ENCODE results near the gene REC8.
"Not testable (repeated sequence)": the region's sequence is repeated elsewhere in the genome, so short reads cannot be mapped to it uniquely, and the experiment has no call there.

The REC8 gene

DNA sequence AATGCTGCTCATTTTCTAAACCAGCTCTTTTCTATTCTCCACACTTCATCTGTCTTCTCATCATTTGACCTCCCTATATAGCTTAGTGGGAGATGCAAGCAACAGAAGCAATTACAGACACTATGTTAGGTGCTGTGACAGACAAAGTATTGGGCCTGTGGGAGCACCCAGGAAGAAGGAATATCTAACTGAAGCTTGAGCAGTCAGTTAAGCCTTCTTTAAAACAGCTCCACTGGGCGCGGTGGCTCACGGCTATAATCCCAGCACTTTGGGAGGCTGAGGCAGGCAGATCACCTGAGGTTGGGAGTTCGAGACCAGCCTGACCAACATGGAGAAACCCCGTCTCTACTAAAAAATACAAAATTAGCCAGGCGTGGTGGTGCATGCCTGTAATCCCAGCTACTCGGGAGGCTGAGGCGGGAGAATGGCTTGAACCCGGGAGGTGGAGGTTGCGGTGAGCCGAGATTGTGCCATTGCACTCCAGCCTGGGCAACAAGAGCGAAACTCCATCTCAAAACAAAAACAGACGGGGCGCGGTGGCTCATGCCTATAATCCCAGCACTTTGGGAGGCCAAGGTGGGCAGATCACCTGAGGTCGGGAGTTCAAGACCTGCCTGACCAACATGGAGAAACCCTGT lies 31.5 kb downstream of the REC8 start:
- H3K56ac ChIP-seq (ENCODE audit: low read length); H3K27me3 ChIP-seq (ENCODE audit: insufficient read depth, low read length, poor library complexity): not testable (repeated sequence)

GRCh38 chr14:24204163-24205146 lies 32.6 kb downstream of the REC8 start:
- Histone ChIP-seq H3K4me3 (ENCODE audit: low read length) (no peak overlapping the region), H3K36me3 (ENCODE audit: control insufficient read depth, insufficient read depth, low read length) (peaks cover 7% of the 10 kb centered on the region), H4K8ac (ENCODE audit: low read depth, low read length) (no peak overlapping the region)

More for the DNA sequence above, 31.5 kb downstream of the REC8 start:
- DNase-seq; H3K27ac ChIP-seq (ENCODE audit: low read depth, low read length); H3K4ac ChIP-seq (ENCODE audit: low read depth, low read length); H3K79me1 ChIP-seq (ENCODE audit: low read length); H3K4me3 ChIP-seq (ENCODE audit: low read length); H2BK15ac ChIP-seq (replicated peaks; ENCODE audit: low read depth); H2BK120ac ChIP-seq (ENCODE audit: low read depth, low read length); H3K18ac ChIP-seq (ENCODE audit: low read length); H3K36me3 ChIP-seq (ENCODE audit: control insufficient read depth, insufficient read depth, low read length); H3K4me2 ChIP-seq (ENCODE audit: low read length); H3K9ac ChIP-seq (ENCODE audit: low read length); H2BK5ac ChIP-seq (ENCODE audit: low read length); H3K23ac ChIP-seq (ENCODE audit: low read length); H3K4me1 ChIP-seq (ENCODE audit: control insufficient read depth, low read depth, low read length); H4K8ac ChIP-seq (ENCODE audit: low read depth, low read length); H3K79me2 ChIP-seq (ENCODE audit: control insufficient read depth, insufficient read depth, low read length); H2AK5ac ChIP-seq (ENCODE audit: low read length); H4K5ac ChIP-seq (ENCODE audit: low read length): not testable (repeated sequence)
- WGBS (ENCODE audit: extremely low coverage, insufficient coverage, low lambda C conversion rate): no CpG with 5 or more reads among the region's 16 CpGs

GRCh38 chr14:24206260-24207103 lies 34.6 kb downstream of the REC8 start:
- no peak overlapping the region for H2BK120ac ChIP-seq (ENCODE audit: low read depth, low read length)
- H3K56ac ChIP-seq (ENCODE audit: low read length): no peak overlapping the region
- H3K79me2 ChIP-seq (ENCODE audit: control insufficient read depth, insufficient read depth, low read length): no peaks in the 10 kb centered on the region
- H3K23ac ChIP-seq (ENCODE audit: low read length): no peak overlapping the region
- H3K4ac ChIP-seq (ENCODE audit: low read depth, low read length): no peak overlapping the region
- H3K79me1 ChIP-seq (ENCODE audit: low read length): no peaks in the 10 kb centered on the region
- H3K27me3 ChIP-seq (ENCODE audit: insufficient read depth, low read length, poor library complexity): no peaks in the 10 kb centered on the region
- H3K4me1 ChIP-seq (ENCODE audit: control insufficient read depth, low read depth, low read length): no peaks in the 10 kb centered on the region
- no peak overlapping the region for H4K8ac ChIP-seq (ENCODE audit: low read depth, low read length)
- peaks cover 11% of the 10 kb centered on the region for H3K36me3 ChIP-seq (ENCODE audit: control insufficient read depth, insufficient read depth, low read length)
- DNase-seq: no peak
- no CpG with 5 or more reads among the region's 11 CpGs for WGBS (ENCODE audit: extremely low coverage, insufficient coverage, low lambda C conversion rate)
- no peak overlapping the region for H2BK15ac ChIP-seq (replicated peaks; ENCODE audit: low read depth)
- H3K4me3 ChIP-seq (ENCODE audit: low read length): no peak overlapping the region
- no peak overlapping the region for H2AK5ac ChIP-seq (ENCODE audit: low read length)
- no peak overlapping the region for H3K27ac ChIP-seq (ENCODE audit: low read depth, low read length)
- H3K4me2 ChIP-seq (ENCODE audit: low read length): no peak overlapping the region
- H3K9ac ChIP-seq (ENCODE audit: low read length): no peak overlapping the region
- no peak overlapping the region for H3K18ac ChIP-seq (ENCODE audit: low read length)
- H2BK5ac ChIP-seq (ENCODE audit: low read length): no peak overlapping the region
- no peak overlapping the region for H4K5ac ChIP-seq (ENCODE audit: low read length)

More at GRCh38 chr14:24204163-24205146, 32.6 kb downstream of the REC8 start:
- Histone ChIP-seq H4K5ac (ENCODE audit: low read length) (no peak overlapping the region), H3K18ac (ENCODE audit: low read length) (no peak overlapping the region), H3K23ac (ENCODE audit: low read length) (no peak overlapping the region), H3K79me2 (ENCODE audit: control insufficient read depth, insufficient read depth, low read length) (no peaks in the 10 kb centered on the region), H3K9ac (ENCODE audit: low read length) (no peak overlapping the region), H2BK120ac (ENCODE audit: low read depth, low read length) (no peak overlapping the region), H3K27ac (ENCODE audit: low read depth, low read length) (no peak overlapping the region), H2AK5ac (ENCODE audit: low read length) (no peak overlapping the region), H3K79me1 (ENCODE audit: low read length) (no peaks in the 10 kb centered on the region), H2BK15ac (replicated peaks; ENCODE audit: low read depth) (no peak overlapping the region), H3K4ac (ENCODE audit: low read depth, low read length) (no peak overlapping the region), H3K56ac (ENCODE audit: low read length) (no peak overlapping the region), H3K4me2 (ENCODE audit: low read length) (no peak overlapping the region), H2BK5ac (ENCODE audit: low read length) (no peak overlapping the region), H3K4me1 (ENCODE audit: control insufficient read depth, low read depth, low read length) (no peaks in the 10 kb centered on the region), H3K27me3 (ENCODE audit: insufficient read depth, low read length, poor library complexity) (no peaks in the 10 kb centered on the region)
- WGBS (ENCODE audit: extremely low coverage, insufficient coverage, low lambda C conversion rate): 100% methylated on average over 1 of the region's 7 CpGs
- no peak for DNase-seq

- Histone ChIP-seq H4K5ac (ENCODE audit: low read length) (no peak overlapping the region), H3K36me3 (ENCODE audit: control insufficient read depth, insufficient read depth, low read length) (peaks cover 11% of the 10 kb centered on the region)
- no CpG with 5 or more reads among the region's 5 CpGs for WGBS (ENCODE audit: extremely low coverage, insufficient coverage, low lambda C conversion rate)
These were observed 35.2 kb downstream of the REC8 start for GRCh38 chr14:24207104-24207551.

DNA sequence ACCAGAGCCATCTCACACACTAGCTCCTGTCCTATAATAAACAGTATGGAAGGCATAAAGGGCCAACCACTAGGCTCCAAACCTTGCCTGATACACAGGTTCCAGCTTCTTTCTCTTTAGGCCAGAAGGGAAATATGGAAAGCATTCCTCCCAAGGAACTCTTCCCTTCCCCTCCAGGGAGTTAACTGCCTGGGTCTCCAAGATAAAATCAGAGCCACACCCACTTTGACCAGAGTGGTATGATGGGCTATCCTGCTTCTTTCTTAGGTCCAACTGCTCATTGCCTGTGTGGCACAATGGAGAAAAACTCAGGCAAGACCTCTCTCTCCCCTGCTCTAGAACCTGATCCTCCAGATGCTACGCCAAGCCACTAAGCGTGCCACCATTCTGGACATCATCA lies 35.7 kb downstream of the REC8 start:
- Histone ChIP-seq H3K23ac (ENCODE audit: low read length) (no peak overlapping the region), H3K27ac (ENCODE audit: low read depth, low read length) (no peak overlapping the region), H2BK120ac (ENCODE audit: low read depth, low read length) (no peak overlapping the region), H3K36me3 (ENCODE audit: control insufficient read depth, insufficient read depth, low read length) (peaks cover 11% of the 10 kb centered on the region), H4K8ac (ENCODE audit: low read depth, low read length) (no peak overlapping the region), H2BK5ac (ENCODE audit: low read length) (no peak overlapping the region), H3K4me2 (ENCODE audit: low read length) (no peak overlapping the region), H2BK15ac (replicated peaks; ENCODE audit: low read depth) (no peak overlapping the region), H3K56ac (ENCODE audit: low read length) (no peak overlapping the region), H3K79me1 (ENCODE audit: low read length) (no peaks in the 10 kb centered on the region), H3K27me3 (ENCODE audit: insufficient read depth, low read length, poor library complexity) (no peaks in the 10 kb centered on the region), H4K5ac (ENCODE audit: low read length) (no peak overlapping the region), H3K4me1 (ENCODE audit: control insufficient read depth, low read depth, low read length) (no peaks in the 10 kb centered on the region), H3K4me3 (ENCODE audit: low read length) (no peak overlapping the region), H3K9ac (ENCODE audit: low read length) (no peak overlapping the region), H3K18ac (ENCODE audit: low read length) (no peak overlapping the region), H3K4ac (ENCODE audit: low read depth, low read length) (no peak overlapping the region), H3K79me2 (ENCODE audit: control insufficient read depth, insufficient read depth, low read length) (no peaks in the 10 kb centered on the region), H2AK5ac (ENCODE audit: low read length) (no peak overlapping the region)
- no peak for DNase-seq
- no CpG with 5 or more reads among the region's 2 CpGs for WGBS (ENCODE audit: extremely low coverage, insufficient coverage, low lambda C conversion rate)

More at GRCh38 chr14:24207104-24207551, 35.2 kb downstream of the REC8 start:
- H3K27ac ChIP-seq (ENCODE audit: low read depth, low read length): no peak overlapping the region
- H3K56ac ChIP-seq (ENCODE audit: low read length): no peak overlapping the region
- no peak overlapping the region for H2AK5ac ChIP-seq (ENCODE audit: low read length)
- H3K27me3 ChIP-seq (ENCODE audit: insufficient read depth, low read length, poor library complexity): no peaks in the 10 kb centered on the region
- no peaks in the 10 kb centered on the region for H3K79me1 ChIP-seq (ENCODE audit: low read length)
- no peak overlapping the region for H3K9ac ChIP-seq (ENCODE audit: low read length)
- H2BK15ac ChIP-seq (replicated peaks; ENCODE audit: low read depth): no peak overlapping the region
- no peaks in the 10 kb centered on the region for H3K79me2 ChIP-seq (ENCODE audit: control insufficient read depth, insufficient read depth, low read length)
- no peak overlapping the region for H2BK120ac ChIP-seq (ENCODE audit: low read depth, low read length)
- no peak overlapping the region for H3K4ac ChIP-seq (ENCODE audit: low read depth, low read length)
- no peak overlapping the region for H3K4me2 ChIP-seq (ENCODE audit: low read length)
- no peak overlapping the region for H4K8ac ChIP-seq (ENCODE audit: low read depth, low read length)
- no peak overlapping the region for H2BK5ac ChIP-seq (ENCODE audit: low read length)
- H3K4me1 ChIP-seq (ENCODE audit: control insufficient read depth, low read depth, low read length): no peaks in the 10 kb centered on the region
- H3K4me3 ChIP-seq (ENCODE audit: low read length): no peak overlapping the region
- H3K18ac ChIP-seq (ENCODE audit: low read length): no peak overlapping the region
- no peak overlapping the region for H3K23ac ChIP-seq (ENCODE audit: low read length)
- DNase-seq: no peak

Measured in mesendoderm (in vitro differentiated cells).